HEK293T (cell line): ENCODE measurements around the gene CFAP92.

ENCODE experiments used
- BHLHE40 ChIP-seq: fragments of 450-650 bp; IDR thresholded peaks from 2 replicates; pipeline ENCODE4 v1.6.1; 2016; ENCODE audit warnings: mild to moderate bottlenecking, moderate library complexity, borderline replicate concordance
- CTBP1 ChIP-seq: fragments of 450-650 bp; IDR thresholded peaks from 2 replicates; pipeline ENCODE4 v1.6.1; 2016; ENCODE audit warnings: borderline replicate concordance
- ELF4 ChIP-seq: fragments of 450-650 bp; IDR thresholded peaks from 2 replicates; pipeline ENCODE4 v1.6.1; 2017; ENCODE audit warnings: antibody characterized with exemption
- FOXM1 ChIP-seq: fragments of 450-650 bp; IDR thresholded peaks from 2 replicates; pipeline ENCODE4 v1.6.1; 2017; ENCODE audit warnings: mild to moderate bottlenecking, borderline replicate concordance
- HDGF ChIP-seq: fragments of 450-650 bp; IDR thresholded peaks from 2 replicates; pipeline ENCODE4 v1.6.1; 2017; ENCODE audit warnings: antibody characterized with exemption, borderline replicate concordance
- L3MBTL2 ChIP-seq: fragments of 450-650 bp; conservative IDR thresholded peaks from 2 replicates; pipeline ENCODE4 v1.6.1; 2016; ENCODE audit warnings: mild to moderate bottlenecking
- NFRKB ChIP-seq: fragments of 450-650 bp; IDR thresholded peaks from 2 replicates; pipeline ENCODE4 v1.6.1; 2016; ENCODE audit warnings: mild to moderate bottlenecking, moderate library complexity
- PKNOX1 ChIP-seq: fragments of 450-650 bp; IDR thresholded peaks from 2 replicates; pipeline ENCODE4 v1.6.1; 2016
- SP1 ChIP-seq: fragments of 450-650 bp; IDR thresholded peaks from 2 replicates; pipeline ENCODE4 v1.6.1; 2017
- TARDBP ChIP-seq: fragments of 450-650 bp; IDR thresholded peaks from 2 replicates; pipeline ENCODE4 v1.6.1; 2016
- ZNF384 ChIP-seq: fragments of 450-650 bp; IDR thresholded peaks from 2 replicates; pipeline ENCODE4 v1.6.1; 2016

GRCh38 chr3:128929364-128929763 lies 64.5 kb downstream of the CFAP92 start:
- TF ChIP-seq SP1 (no peak), CTBP1 (no peak), HDGF (no peak), TARDBP (no peak), PKNOX1 (no peak), L3MBTL2 (no peak), ZNF384 (no peak), BHLHE40 (no peak), NFRKB (no peak), FOXM1 (no peak), ELF4 (no peak)
